H1 (cell line): Measurements from ENCODE around the gene ZNF219. TPM values are rescaled to one million over a fixed set of nuclear protein-coding genes. Genes with fewer than 3 reads are reported as not detected.

ENCODE experiments used
- CTCF ChIA-PET: fragments of 300-600 bp; sonication (Branson Sonifier 250); formaldehyde crosslinking; loops from one replicate; lab custom pipeline; 2021; ENCODE audit not compliant: partially characterized antibody; lab: Charles Lee
- POLR2A ChIA-PET: fragments of 300-600 bp; sonication (Branson Sonifier 250); formaldehyde crosslinking; loops from one replicate; lab custom pipeline; 2021; ENCODE audit warnings: inconsistent platforms; ENCODE audit not compliant: partially characterized antibody; lab: Charles Lee
- DNase-seq, 2 experiments: peaks; one replicate each; pipeline versions ENCODE4 v3.0.0 to v3.0.0-alpha.2; 2010 to 2022; ENCODE audit warnings: low spot score in 2 of 2, low read depth in 1 of 2, mixed read lengths in 1 of 2
- FAIRE-seq: peaks from 2 replicates; lab custom pipeline; 2011; peaks lifted over from hg19 to GRCh38; lab: Jason Lieb, UNC
- H2AFZ ChIP-seq: 2 replicates; pipeline ENCODE4 v1.8.1; 2012; ENCODE audit warnings: low read length, inconsistent platforms
- H2AK5ac ChIP-seq: 2 replicates; pipeline ENCODE4 v1.6.1; 2013; ENCODE audit warnings: low read depth, low read length
- H2BK120ac ChIP-seq: replicated peaks from 2 replicates; pipeline ENCODE3; 2013; ENCODE audit warnings: low read depth, low read length, inconsistent platforms
- H2BK12ac ChIP-seq: 2 replicates; pipeline ENCODE4 v1.6.1; 2013; ENCODE audit warnings: low read depth, low read length
- H2BK15ac ChIP-seq: 2 replicates; pipeline ENCODE4 v1.6.1; 2013; ENCODE audit warnings: low read length
- H2BK20ac ChIP-seq: 2 replicates; pipeline ENCODE4 v1.6.1; 2013; ENCODE audit warnings: low read length
- H2BK5ac ChIP-seq: 2 replicates; pipeline ENCODE4 v1.6.1; 2013; ENCODE audit warnings: low read depth, low read length
- H3K14ac ChIP-seq: 2 replicates; pipeline ENCODE4 v1.6.1; 2013; ENCODE audit warnings: inconsistent platforms; ENCODE audit not compliant: insufficient read length
- H3K18ac ChIP-seq: 2 replicates; pipeline ENCODE4 v1.6.1; 2013; ENCODE audit warnings: low read length; ENCODE audit errors: extremely low read depth
- H3K23ac ChIP-seq: 2 replicates; pipeline ENCODE4 v1.6.1; 2013; ENCODE audit warnings: inconsistent platforms; ENCODE audit not compliant: insufficient read length
- H3K23me2 ChIP-seq: 2 replicates; pipeline ENCODE4 v1.6.1; 2013; ENCODE audit warnings: low read depth, low read length
- H3K27ac ChIP-seq: 2 replicates; pipeline ENCODE4 v1.6.1; 2011; ENCODE audit warnings: low read depth, low read length, inconsistent platforms
- H3K27me3 ChIP-seq, 4 experiments: replicated peaks in 1 of 4; 1 replicate in 1 of 4; 2 replicates in 3 of 4; pipeline versions ENCODE4 v1.6.1 to v1.8.1; 2011 to 2013; ENCODE audit warnings: low read length in 3 of 4, mild to moderate bottlenecking in 3 of 4, inconsistent platforms in 2 of 4, mixed read lengths in 2 of 4, moderate library complexity in 1 of 4; ENCODE audit not compliant: control insufficient read depth in 3 of 4, insufficient read depth in 3 of 4; ENCODE audit errors: extremely low read depth in 1 of 4
- H3K36me3 ChIP-seq, 4 experiments: 2 replicates each; pipeline versions ENCODE4 v1.6.1 to v1.8.1; 2011 to 2013; ENCODE audit warnings: mild to moderate bottlenecking in 4 of 4, low read length in 3 of 4, moderate library complexity in 2 of 4, control low read depth in 1 of 4, inconsistent platforms in 1 of 4; ENCODE audit not compliant: insufficient read depth in 4 of 4, control insufficient read depth in 2 of 4
- H3K4ac ChIP-seq: replicated peaks from 2 replicates; pipeline ENCODE3; 2013; ENCODE audit warnings: low read length, low read depth, mixed read lengths, inconsistent platforms; ENCODE audit not compliant: insufficient read length
- H3K4me1 ChIP-seq, 4 experiments: replicated peaks in 1 of 4; 1 replicate in 1 of 4; 2 replicates in 3 of 4; pipeline versions ENCODE4 v1.6.1 to v1.8.1; 2011 to 2013; ENCODE audit warnings: low read length in 3 of 4, inconsistent platforms in 2 of 4, mixed read lengths in 1 of 4; ENCODE audit not compliant: insufficient read depth in 4 of 4, control insufficient read depth in 3 of 4
- H3K4me2 ChIP-seq, 2 experiments: 2 replicates each; pipeline versions ENCODE4 v1.6.1 to v1.8.1; 2011 to 2013; ENCODE audit warnings: low read depth in 2 of 2, low read length in 2 of 2, control low read depth in 1 of 2, inconsistent platforms in 1 of 2, mild to moderate bottlenecking in 1 of 2; ENCODE audit not compliant: insufficient read depth in 1 of 2
- H3K4me3 ChIP-seq, 4 experiments: fragments of 200-600, 300-600 bp in 1 of 4; sonication (generic), shearing (Covaris generic), sonication (Bioruptor Twin) in 1 of 4; 2 replicates each; pipeline versions ENCODE4 v1.5.1 to v1.8.1; 2011 to 2016; ENCODE audit warnings: low read length in 4 of 4, low read depth in 3 of 4, control low read depth in 2 of 4, inconsistent platforms in 2 of 4, mild to moderate bottlenecking in 2 of 4, mixed read lengths in 1 of 4, moderate library complexity in 1 of 4; ENCODE audit not compliant: insufficient read depth in 2 of 4; ENCODE audit errors: extremely low read depth in 1 of 4
- H3K56ac ChIP-seq: replicated peaks from 2 replicates; pipeline ENCODE3; 2013; ENCODE audit warnings: low read depth, mild to moderate bottlenecking, mixed read lengths, low read length, inconsistent platforms; ENCODE audit not compliant: insufficient read length
- H3K79me1 ChIP-seq: 2 replicates; pipeline ENCODE4 v1.6.1; 2013; ENCODE audit warnings: low read depth, low read length, control low read depth
- H3K79me2 ChIP-seq, 2 experiments: 2 replicates each; pipeline versions ENCODE4 v1.6.1 to v1.8.1; 2012 to 2013; ENCODE audit warnings: low read length in 2 of 2, mild to moderate bottlenecking in 2 of 2, inconsistent platforms in 1 of 2; ENCODE audit not compliant: insufficient read depth in 2 of 2, control insufficient read depth in 1 of 2
- H3K9ac ChIP-seq, 4 experiments: replicated peaks in 1 of 4; 1 replicate in 1 of 4; 2 replicates in 3 of 4; pipeline versions ENCODE4 v1.6.1 to v1.8.1; 2011 to 2013; ENCODE audit warnings: low read depth in 3 of 4, low read length in 3 of 4, control low read depth in 2 of 4, mild to moderate bottlenecking in 2 of 4, moderate library complexity in 2 of 4, inconsistent platforms in 1 of 4; ENCODE audit errors: extremely low read depth in 1 of 4
- H3K9me3 ChIP-seq, 2 experiments: 2 replicates each; pipeline versions ENCODE4 v1.6.1 to v1.8.1; 2012 to 2013; ENCODE audit warnings: mild to moderate bottlenecking in 2 of 2, moderate library complexity in 2 of 2, control low read depth in 1 of 2, inconsistent platforms in 1 of 2, low read depth in 1 of 2, low read length in 1 of 2, mixed read lengths in 1 of 2; ENCODE audit not compliant: insufficient read depth in 2 of 2
- H4K20me1 ChIP-seq, 2 experiments: replicated peaks in 1 of 2; 2 replicates each; pipeline versions ENCODE3 to v1.8.1; 2011 to 2013; ENCODE audit warnings: inconsistent platforms in 2 of 2, low read length in 2 of 2, mild to moderate bottlenecking in 1 of 2; ENCODE audit not compliant: insufficient read depth in 2 of 2, control insufficient read depth in 1 of 2
- H4K5ac ChIP-seq: 2 replicates; pipeline ENCODE4 v1.6.1; 2013; ENCODE audit warnings: low read length, low read depth, mixed read lengths, inconsistent platforms; ENCODE audit not compliant: insufficient read length
- H4K8ac ChIP-seq: 2 replicates; pipeline ENCODE4 v1.8.0; 2013; ENCODE audit warnings: mild to moderate bottlenecking, moderate library complexity, low read length, inconsistent platforms; ENCODE audit not compliant: insufficient read depth; ENCODE audit errors: extremely low read depth
- H4K91ac ChIP-seq: replicated peaks from 2 replicates; pipeline ENCODE3; 2013; ENCODE audit warnings: low read length, mixed read lengths, inconsistent platforms; ENCODE audit not compliant: insufficient read length
- GTF2F1 ChIP-seq: IDR thresholded peaks from 2 replicates; pipeline ENCODE4 v1.6.1; 2012; ENCODE audit warnings: low read depth, low read length, improper control_type of control experiment, borderline replicate concordance
- TBP ChIP-seq: IDR thresholded peaks from 2 replicates; pipeline ENCODE4 v1.6.1; 2011; ENCODE audit warnings: low read depth, low read length, improper control_type of control experiment
- WGBS, 2 experiments: shearing (Covaris generic) in 1 of 2; methylation state at CpG; one replicate each; pipeline versions ENCODE4 v1.1.6 to v1.1.7; 2013 to 2015; ENCODE audit warnings: low lambda C conversion rate in 2 of 2, mixed read lengths in 2 of 2, inconsistent platforms in 1 of 2, low coverage in 1 of 2, missing lambda C conversion rate in 1 of 2; ENCODE audit not compliant: insufficient replicate concordance in 2 of 2, insufficient coverage in 1 of 2, insufficient read length in 1 of 2; ENCODE audit errors: extremely low coverage in 1 of 2, missing lambda C conversion rate in 1 of 2; 5-methylcytosine and 5-hydroxymethylcytosine counted together
- polyA plus RNA-seq, 7 experiments: library from polyadenylated mRNA; depleted of rRNA in 3 of 7; stranded (reverse) in 5 of 7; unstranded in 2 of 7; fragments of >200 nt in 5 of 7; fragments of 200-250 nt in 2 of 7; gene quantifications; 1 replicate in 5 of 7; 2 replicates in 1 of 7; 4 replicates in 1 of 7; pipeline versions ENCODE4 v1.2.1 to v1.2.3, GENCODE V29; 2011 to 2013; ENCODE audit warnings: missing spikeins in 2 of 7, mixed read lengths in 2 of 7
- total RNA-seq: library from RNA; stranded (reverse); fragmentation: NEBNext Ultra II Directional; extraction: Animal tissue kit (Norgen Biotek cat#: 25700); gene quantifications from 2 replicates; pipeline ENCODE4 v1.2.1, GENCODE V29; 2021

The ZNF219 gene
- total and polyA plus RNA-seq, 2 of the 8 experiments (the other 6 are each of a cell fraction or from before 2014, with no cell fraction given): 113 to 160 TPM

GRCh38 chr14:21109377-21110138 is 11.1 kb upstream of the ZNF219 start:
- Histone ChIP-seq H2AFZ (0 out of 2 replicates have a peak overlapping the region, but pooled peaks have one; percentile 26), H2BK12ac (no peak overlapping the region), H4K8ac (no peak overlapping the region), H3K36me3 (no peaks in the 10 kb centered on the region), H2BK120ac (no peak overlapping the region), H3K27me3 (no peaks in the 10 kb centered on the region), H2BK15ac (no peak overlapping the region), H3K27ac (no peak overlapping the region), H3K4me2 (no peak overlapping the region), H3K4me1 (peaks cover 0 to 15% (median 9%) of the 10 kb centered on the region in 4 experiments; a peak in 5 of 7 replicates), H3K18ac (no peak overlapping the region), H3K4ac (no peak overlapping the region), H4K91ac (no peak overlapping the region), H3K79me2 (no peaks in the 10 kb centered on the region), H3K9ac (no peak overlapping the region), H4K20me1 (no peaks in the 10 kb centered on the region), H3K56ac (no peak overlapping the region), H4K5ac (no peak overlapping the region), H3K4me3 (no peak overlapping the region), H2BK20ac (no peak overlapping the region), H3K79me1 (no peaks in the 10 kb centered on the region), H2BK5ac (0 out of 2 replicates have a peak overlapping the region, but pooled peaks have one; percentile 6), H2AK5ac (no peak overlapping the region), H3K9me3 (no peaks in the 10 kb centered on the region), H3K23ac (no peak overlapping the region), H3K23me2 (no peaks in the 10 kb centered on the region), H3K14ac (no peak overlapping the region)
- TF ChIP-seq TBP: peak; percentile 38; the same call in 1 of the 2 replicates
- no peak for TF ChIP-seq GTF2F1
- POLR2A ChIA-PET: interaction anchor here (0.6 to 3.8 kb wide), 3 partner anchors 12 to 292 kb away, joined by 3 to 17 read pairs (median 3); no protein-coding TSS in a partner anchor
- peak; percentile 57 for FAIRE-seq
- 86% methylated on average over 6 of the region's 6 CpGs; no CpG with 5 or more reads in 1 of the 2 experiments for WGBS, 2 experiments
- CTCF ChIA-PET: interaction anchor here (0.7 to 11.0 kb wide), 11 partner anchors 8 to 104 kb away, joined by 3 to 239 read pairs (median 5); partner anchors contain the start of gene TMEM253
- DNase-seq: no peak
